H1 (cell line): Measurements from ENCODE around the gene CDKN3. TPM values are rescaled to one million over a fixed set of nuclear protein-coding genes. Genes with fewer than 3 reads are reported as not detected.
"Not testable (repeated sequence)": the region's sequence is repeated elsewhere in the genome, so short reads cannot be mapped to it uniquely, and the experiment has no call there.

Experiments used
- CTCF ChIA-PET: fragments of 300-600 bp; sonication (Branson Sonifier 250); formaldehyde crosslinking; loops from one replicate; lab custom pipeline; 2021; ENCODE audit not compliant: partially characterized antibody; lab: Charles Lee
- POLR2A ChIA-PET: fragments of 300-600 bp; sonication (Branson Sonifier 250); formaldehyde crosslinking; loops from one replicate; lab custom pipeline; 2021; ENCODE audit warnings: inconsistent platforms; ENCODE audit not compliant: partially characterized antibody; lab: Charles Lee
- DNase-seq, 2 experiments: peaks; one replicate each; pipeline versions ENCODE4 v3.0.0 to v3.0.0-alpha.2; 2010 to 2022; ENCODE audit warnings: low spot score in 2 of 2, low read depth in 1 of 2, mixed read lengths in 1 of 2
- FAIRE-seq: peaks from 2 replicates; lab custom pipeline; 2011; peaks lifted over from hg19 to GRCh38; lab: Jason Lieb, UNC
- H2AFZ ChIP-seq: 2 replicates; pipeline ENCODE4 v1.8.1; 2012; ENCODE audit warnings: low read length, inconsistent platforms
- H2AK5ac ChIP-seq: 2 replicates; pipeline ENCODE4 v1.6.1; 2013; ENCODE audit warnings: low read depth, low read length
- H2BK120ac ChIP-seq: replicated peaks from 2 replicates; pipeline ENCODE3; 2013; ENCODE audit warnings: low read depth, low read length, inconsistent platforms
- H2BK12ac ChIP-seq: 2 replicates; pipeline ENCODE4 v1.6.1; 2013; ENCODE audit warnings: low read depth, low read length
- H2BK15ac ChIP-seq: 2 replicates; pipeline ENCODE4 v1.6.1; 2013; ENCODE audit warnings: low read length
- H2BK20ac ChIP-seq: 2 replicates; pipeline ENCODE4 v1.6.1; 2013; ENCODE audit warnings: low read length
- H2BK5ac ChIP-seq: 2 replicates; pipeline ENCODE4 v1.6.1; 2013; ENCODE audit warnings: low read depth, low read length
- H3K14ac ChIP-seq: 2 replicates; pipeline ENCODE4 v1.6.1; 2013; ENCODE audit warnings: inconsistent platforms; ENCODE audit not compliant: insufficient read length
- H3K18ac ChIP-seq: 2 replicates; pipeline ENCODE4 v1.6.1; 2013; ENCODE audit warnings: low read length; ENCODE audit errors: extremely low read depth
- H3K23ac ChIP-seq: 2 replicates; pipeline ENCODE4 v1.6.1; 2013; ENCODE audit warnings: inconsistent platforms; ENCODE audit not compliant: insufficient read length
- H3K23me2 ChIP-seq: 2 replicates; pipeline ENCODE4 v1.6.1; 2013; ENCODE audit warnings: low read depth, low read length
- H3K27ac ChIP-seq: 2 replicates; pipeline ENCODE4 v1.6.1; 2011; ENCODE audit warnings: low read depth, low read length, inconsistent platforms
- H3K27me3 ChIP-seq, 4 experiments: replicated peaks in 1 of 4; 1 replicate in 1 of 4; 2 replicates in 3 of 4; pipeline versions ENCODE4 v1.6.1 to v1.8.1; 2011 to 2013; ENCODE audit warnings: low read length in 3 of 4, mild to moderate bottlenecking in 3 of 4, inconsistent platforms in 2 of 4, mixed read lengths in 2 of 4, moderate library complexity in 1 of 4; ENCODE audit not compliant: control insufficient read depth in 3 of 4, insufficient read depth in 3 of 4; ENCODE audit errors: extremely low read depth in 1 of 4
- H3K36me3 ChIP-seq, 4 experiments: 2 replicates each; pipeline versions ENCODE4 v1.6.1 to v1.8.1; 2011 to 2013; ENCODE audit warnings: mild to moderate bottlenecking in 4 of 4, low read length in 3 of 4, moderate library complexity in 2 of 4, control low read depth in 1 of 4, inconsistent platforms in 1 of 4; ENCODE audit not compliant: insufficient read depth in 4 of 4, control insufficient read depth in 2 of 4
- H3K4ac ChIP-seq: replicated peaks from 2 replicates; pipeline ENCODE3; 2013; ENCODE audit warnings: low read length, low read depth, mixed read lengths, inconsistent platforms; ENCODE audit not compliant: insufficient read length
- H3K4me1 ChIP-seq, 4 experiments: replicated peaks in 1 of 4; 1 replicate in 1 of 4; 2 replicates in 3 of 4; pipeline versions ENCODE4 v1.6.1 to v1.8.1; 2011 to 2013; ENCODE audit warnings: low read length in 3 of 4, inconsistent platforms in 2 of 4, mixed read lengths in 1 of 4; ENCODE audit not compliant: insufficient read depth in 4 of 4, control insufficient read depth in 3 of 4
- H3K4me2 ChIP-seq, 2 experiments: 2 replicates each; pipeline versions ENCODE4 v1.6.1 to v1.8.1; 2011 to 2013; ENCODE audit warnings: low read depth in 2 of 2, low read length in 2 of 2, control low read depth in 1 of 2, inconsistent platforms in 1 of 2, mild to moderate bottlenecking in 1 of 2; ENCODE audit not compliant: insufficient read depth in 1 of 2
- H3K4me3 ChIP-seq, 4 experiments: fragments of 200-600, 300-600 bp in 1 of 4; sonication (generic), shearing (Covaris generic), sonication (Bioruptor Twin) in 1 of 4; 2 replicates each; pipeline versions ENCODE4 v1.5.1 to v1.8.1; 2011 to 2016; ENCODE audit warnings: low read length in 4 of 4, low read depth in 3 of 4, control low read depth in 2 of 4, inconsistent platforms in 2 of 4, mild to moderate bottlenecking in 2 of 4, mixed read lengths in 1 of 4, moderate library complexity in 1 of 4; ENCODE audit not compliant: insufficient read depth in 2 of 4; ENCODE audit errors: extremely low read depth in 1 of 4
- H3K56ac ChIP-seq: replicated peaks from 2 replicates; pipeline ENCODE3; 2013; ENCODE audit warnings: low read depth, mild to moderate bottlenecking, mixed read lengths, low read length, inconsistent platforms; ENCODE audit not compliant: insufficient read length
- H3K79me1 ChIP-seq: 2 replicates; pipeline ENCODE4 v1.6.1; 2013; ENCODE audit warnings: low read depth, low read length, control low read depth
- H3K79me2 ChIP-seq, 2 experiments: 2 replicates each; pipeline versions ENCODE4 v1.6.1 to v1.8.1; 2012 to 2013; ENCODE audit warnings: low read length in 2 of 2, mild to moderate bottlenecking in 2 of 2, inconsistent platforms in 1 of 2; ENCODE audit not compliant: insufficient read depth in 2 of 2, control insufficient read depth in 1 of 2
- H3K9ac ChIP-seq, 4 experiments: replicated peaks in 1 of 4; 1 replicate in 1 of 4; 2 replicates in 3 of 4; pipeline versions ENCODE4 v1.6.1 to v1.8.1; 2011 to 2013; ENCODE audit warnings: low read depth in 3 of 4, low read length in 3 of 4, control low read depth in 2 of 4, mild to moderate bottlenecking in 2 of 4, moderate library complexity in 2 of 4, inconsistent platforms in 1 of 4; ENCODE audit errors: extremely low read depth in 1 of 4
- H3K9me3 ChIP-seq, 2 experiments: 2 replicates each; pipeline versions ENCODE4 v1.6.1 to v1.8.1; 2012 to 2013; ENCODE audit warnings: mild to moderate bottlenecking in 2 of 2, moderate library complexity in 2 of 2, control low read depth in 1 of 2, inconsistent platforms in 1 of 2, low read depth in 1 of 2, low read length in 1 of 2, mixed read lengths in 1 of 2; ENCODE audit not compliant: insufficient read depth in 2 of 2
- H4K20me1 ChIP-seq, 2 experiments: replicated peaks in 1 of 2; 2 replicates each; pipeline versions ENCODE3 to v1.8.1; 2011 to 2013; ENCODE audit warnings: inconsistent platforms in 2 of 2, low read length in 2 of 2, mild to moderate bottlenecking in 1 of 2; ENCODE audit not compliant: insufficient read depth in 2 of 2, control insufficient read depth in 1 of 2
- H4K5ac ChIP-seq: 2 replicates; pipeline ENCODE4 v1.6.1; 2013; ENCODE audit warnings: low read length, low read depth, mixed read lengths, inconsistent platforms; ENCODE audit not compliant: insufficient read length
- H4K8ac ChIP-seq: 2 replicates; pipeline ENCODE4 v1.8.0; 2013; ENCODE audit warnings: mild to moderate bottlenecking, moderate library complexity, low read length, inconsistent platforms; ENCODE audit not compliant: insufficient read depth; ENCODE audit errors: extremely low read depth
- H4K91ac ChIP-seq: replicated peaks from 2 replicates; pipeline ENCODE3; 2013; ENCODE audit warnings: low read length, mixed read lengths, inconsistent platforms; ENCODE audit not compliant: insufficient read length
- WGBS, 2 experiments: shearing (Covaris generic) in 1 of 2; methylation state at CpG; one replicate each; pipeline versions ENCODE4 v1.1.6 to v1.1.7; 2013 to 2015; ENCODE audit warnings: low lambda C conversion rate in 2 of 2, mixed read lengths in 2 of 2, inconsistent platforms in 1 of 2, low coverage in 1 of 2, missing lambda C conversion rate in 1 of 2; ENCODE audit not compliant: insufficient replicate concordance in 2 of 2, insufficient coverage in 1 of 2, insufficient read length in 1 of 2; ENCODE audit errors: extremely low coverage in 1 of 2, missing lambda C conversion rate in 1 of 2; 5-methylcytosine and 5-hydroxymethylcytosine counted together
- polyA plus RNA-seq, 7 experiments: library from polyadenylated mRNA; depleted of rRNA in 3 of 7; stranded (reverse) in 5 of 7; unstranded in 2 of 7; fragments of >200 nt in 5 of 7; fragments of 200-250 nt in 2 of 7; gene quantifications; 1 replicate in 5 of 7; 2 replicates in 1 of 7; 4 replicates in 1 of 7; pipeline versions ENCODE4 v1.2.1 to v1.2.3, GENCODE V29; 2011 to 2013; ENCODE audit warnings: missing spikeins in 2 of 7, mixed read lengths in 2 of 7
- total RNA-seq: library from RNA; stranded (reverse); fragmentation: NEBNext Ultra II Directional; extraction: Animal tissue kit (Norgen Biotek cat#: 25700); gene quantifications from 2 replicates; pipeline ENCODE4 v1.2.1, GENCODE V29; 2021

The CDKN3 gene
- total and polyA plus RNA-seq, 2 of the 8 experiments (the other 6 are each of a cell fraction or from before 2014, with no cell fraction given) = 43.5 to 48.3 TPM

- H3K14ac ChIP-seq, DNase-seq, POLR2A ChIA-PET, H3K9ac ChIP-seq, H2BK12ac ChIP-seq, H3K23me2 ChIP-seq, H4K20me1 ChIP-seq, H3K18ac ChIP-seq, H3K27me3 ChIP-seq, H2AK5ac ChIP-seq, H4K5ac ChIP-seq, H3K36me3 ChIP-seq, H4K8ac ChIP-seq, H3K4me2 ChIP-seq, FAIRE-seq, H3K4ac ChIP-seq, H3K27ac ChIP-seq, H3K4me1 ChIP-seq, H3K9me3 ChIP-seq, H2AFZ ChIP-seq, H3K23ac ChIP-seq, H3K56ac ChIP-seq, H2BK120ac ChIP-seq, H4K91ac ChIP-seq, H2BK20ac ChIP-seq, H2BK15ac ChIP-seq, H2BK5ac ChIP-seq, H3K4me3 ChIP-seq, H3K79me1 ChIP-seq: not testable (repeated sequence)
- CTCF ChIA-PET = interaction anchor here (1.0 to 3.2 kb wide), 7 partner anchors 11 to 76 kb away, joined by 3 to 9 read pairs (median 4); partner anchors contain the start of gene GMFB
- WGBS, 2 experiments = 96% methylated on average over 17 of the region's 23 CpGs; no CpG with 5 or more reads in 1 of the 2 experiments
- peaks cover 13 to 27% of the 10 kb centered on the region in 2 experiments for H3K79me2 ChIP-seq
These were observed 46.2 kb downstream of the CDKN3 start for GRCh38 chr14:54442961-54443360.
